Neural progenitor cell (in vitro differentiated cells): Measurements from ENCODE around the gene MOV10L1. TPM values are rescaled to one million over a fixed set of nuclear protein-coding genes. Genes with fewer than 3 reads are reported as not detected.

Source experiments
- DNase-seq: peaks from one replicate; pipeline ENCODE4 v3.0.0-alpha.2; 2016; ENCODE audit warnings: low spot score
- H2AFZ ChIP-seq: fragments of 200-600 bp; sonication (generic); replicated peaks from 2 replicates; pipeline ENCODE4 v1.6.1; 2016; ENCODE audit warnings: antibody characterized with exemption
- H3F3A ChIP-seq: fragments of 200-600 bp; sonication (generic); 2 replicates; pipeline ENCODE4 v1.6.1; 2016; ENCODE audit warnings: antibody characterized with exemption, low read depth
- H3K27ac ChIP-seq: fragments of 200-600 bp; sonication (generic); 2 replicates; pipeline ENCODE4 v1.5.1; 2016; ENCODE audit warnings: mild to moderate bottlenecking
- H3K27me3 ChIP-seq: fragments of 200-600 bp; sonication (generic); 2 replicates; pipeline ENCODE4 v1.6.1; 2016; ENCODE audit warnings: mild to moderate bottlenecking, moderate library complexity
- H3K36me3 ChIP-seq: fragments of 200-600 bp; sonication (generic); 2 replicates; pipeline ENCODE4 v1.5.1; 2016
- H3K4me1 ChIP-seq: fragments of 200-600 bp; sonication (generic); 2 replicates; pipeline ENCODE4 v1.6.1; 2016; ENCODE audit warnings: mixed run types
- H3K4me2 ChIP-seq: fragments of 200-600 bp; sonication (generic); 2 replicates; pipeline ENCODE4 v1.6.1; 2016
- H3K4me3 ChIP-seq: fragments of 200-600 bp; sonication (generic); 2 replicates; pipeline ENCODE4 v1.5.1; 2016
- H3K79me2 ChIP-seq: fragments of 200-600 bp; sonication (generic); 2 replicates; pipeline ENCODE4 v1.6.1; 2016; ENCODE audit warnings: low read depth
- H3K9ac ChIP-seq: fragments of 200-600 bp; sonication (generic); 2 replicates; pipeline ENCODE4 v1.6.1; 2016
- H3K9me3 ChIP-seq: fragments of 200-600 bp; sonication (generic); 2 replicates; pipeline ENCODE4 v1.5.1; 2016; ENCODE audit warnings: low read depth
- H4K20me1 ChIP-seq: fragments of 200-600 bp; sonication (generic); 2 replicates; pipeline ENCODE4 v1.6.1; 2016; ENCODE audit warnings: low read depth
- H3K27ac Mint-ChIP-seq: 3 replicates; pipeline ENCODE4 v1.8.0; 2021; ENCODE audit warnings: mixed read lengths
- H3K27me3 Mint-ChIP-seq: 2 replicates; pipeline ENCODE4 v1.8.0; 2022; ENCODE audit warnings: low read depth, mild to moderate bottlenecking, inconsistent platforms, moderate library complexity, mixed read lengths; ENCODE audit not compliant: insufficient read depth
- H3K36me3 Mint-ChIP-seq: 3 replicates; pipeline ENCODE4 v1.8.0; 2021; ENCODE audit warnings: mixed read lengths
- H3K4me1 Mint-ChIP-seq: 3 replicates; pipeline ENCODE4 v1.8.0; 2021; ENCODE audit warnings: mixed read lengths
- H3K4me3 Mint-ChIP-seq: 3 replicates; pipeline ENCODE4 v1.8.0; 2021; ENCODE audit warnings: mild to moderate bottlenecking, moderate library complexity, mixed read lengths
- H3K9me3 Mint-ChIP-seq: 3 replicates; pipeline ENCODE4 v1.8.0; 2020; ENCODE audit warnings: mixed read lengths
- EZH2 ChIP-seq: fragments of 200-600 bp; sonication (generic); IDR thresholded peaks from 2 replicates; pipeline ENCODE4 v1.6.1; 2017; ENCODE audit warnings: antibody characterized with exemption, mild to moderate bottlenecking, moderate library complexity
- EZH2phosphoT487 ChIP-seq: fragments of 200-600 bp; sonication (generic); IDR thresholded peaks from 2 replicates; pipeline ENCODE4 v1.6.1; 2017; ENCODE audit warnings: antibody characterized with exemption
- total RNA-seq: library from RNA; depleted of rRNA; stranded (reverse); fragments of >200 nt; gene quantifications from 2 replicates; pipeline ENCODE4 v1.2.3, GENCODE V29; 2015; ENCODE audit warnings: low replicate concordance
- TF ChIP-seq, protein P1 (sequence below): fragments of 200-600 bp; sonication (generic); IDR thresholded peaks from 2 replicates; pipeline ENCODE4 v1.5.1; 2017; ENCODE audit warnings: antibody characterized with exemption, mild to moderate bottlenecking

MOV10L1 gene
- total RNA-seq, 1 donor from 2014 or later = not detected

DNA sequence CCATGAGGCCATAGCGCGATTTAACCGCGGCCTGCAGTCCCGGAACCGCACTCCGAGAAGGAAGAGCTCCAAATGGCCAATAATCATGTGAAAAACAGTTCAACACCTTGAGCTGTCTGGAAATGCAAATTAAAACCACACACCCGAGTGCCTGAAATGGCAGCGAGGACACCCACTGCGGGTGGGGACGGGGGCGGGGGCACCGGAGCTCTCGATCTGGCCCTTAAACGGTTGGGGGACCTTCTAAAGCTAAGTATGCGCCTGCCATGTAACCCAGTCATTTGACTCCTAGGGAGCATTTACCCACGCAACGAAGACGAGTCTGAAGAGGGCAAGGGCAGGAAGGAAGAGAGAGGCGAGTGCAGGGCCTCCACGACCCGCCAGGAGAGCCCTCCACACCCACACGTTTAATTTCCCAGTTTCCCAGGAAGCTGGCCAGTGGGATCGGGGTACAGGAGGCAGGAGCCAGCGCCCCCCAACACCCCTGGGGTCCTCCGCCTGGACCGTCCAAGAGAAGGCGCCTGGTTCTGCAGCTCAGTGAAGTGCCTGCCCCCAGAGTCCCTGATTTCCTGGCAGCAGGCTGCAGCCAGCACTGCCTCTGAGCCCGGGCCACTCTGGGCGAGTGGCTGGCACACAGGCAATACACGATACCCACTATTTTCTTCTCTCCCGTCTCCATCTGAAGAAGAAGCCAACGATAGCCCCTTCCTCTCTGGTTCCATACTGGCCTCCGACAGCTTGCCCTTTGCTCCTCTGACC lies 33.4 kb upstream of the MOV10L1 start:
- Mint-ChIP-seq H3K9me3 (peaks cover 4% of the 10 kb centered on the region), H3K36me3 (no peaks in the 10 kb centered on the region), H3K27ac (no peak overlapping the region), H3K27me3 (peaks cover 9% of the 10 kb centered on the region), H3K4me1 (peaks cover 15% of the 10 kb centered on the region), H3K4me3 (no peak overlapping the region)
- Histone ChIP-seq H3K9ac (no peak overlapping the region), H3K9me3 (no peaks in the 10 kb centered on the region), H3K4me3 (no peak overlapping the region), H4K20me1 (no peaks in the 10 kb centered on the region), H2AFZ (no peak overlapping the region), H3K27me3 (peaks cover 41% of the 10 kb centered on the region), H3F3A (peaks cover 12% of the 10 kb centered on the region), H3K36me3 (no peaks in the 10 kb centered on the region), H3K4me1 (peaks cover 13% of the 10 kb centered on the region), H3K4me2 (no peak overlapping the region), H3K27ac (no peak overlapping the region), H3K79me2 (no peaks in the 10 kb centered on the region)
- no peak for DNase-seq
- TF ChIP-seq, protein P1, sequence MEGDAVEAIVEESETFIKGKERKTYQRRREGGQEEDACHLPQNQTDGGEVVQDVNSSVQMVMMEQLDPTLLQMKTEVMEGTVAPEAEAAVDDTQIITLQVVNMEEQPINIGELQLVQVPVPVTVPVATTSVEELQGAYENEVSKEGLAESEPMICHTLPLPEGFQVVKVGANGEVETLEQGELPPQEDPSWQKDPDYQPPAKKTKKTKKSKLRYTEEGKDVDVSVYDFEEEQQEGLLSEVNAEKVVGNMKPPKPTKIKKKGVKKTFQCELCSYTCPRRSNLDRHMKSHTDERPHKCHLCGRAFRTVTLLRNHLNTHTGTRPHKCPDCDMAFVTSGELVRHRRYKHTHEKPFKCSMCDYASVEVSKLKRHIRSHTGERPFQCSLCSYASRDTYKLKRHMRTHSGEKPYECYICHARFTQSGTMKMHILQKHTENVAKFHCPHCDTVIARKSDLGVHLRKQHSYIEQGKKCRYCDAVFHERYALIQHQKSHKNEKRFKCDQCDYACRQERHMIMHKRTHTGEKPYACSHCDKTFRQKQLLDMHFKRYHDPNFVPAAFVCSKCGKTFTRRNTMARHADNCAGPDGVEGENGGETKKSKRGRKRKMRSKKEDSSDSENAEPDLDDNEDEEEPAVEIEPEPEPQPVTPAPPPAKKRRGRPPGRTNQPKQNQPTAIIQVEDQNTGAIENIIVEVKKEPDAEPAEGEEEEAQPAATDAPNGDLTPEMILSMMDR = no peak
- TF ChIP-seq EZH2phosphoT487 (no peak), EZH2 (no peak)

DNA sequence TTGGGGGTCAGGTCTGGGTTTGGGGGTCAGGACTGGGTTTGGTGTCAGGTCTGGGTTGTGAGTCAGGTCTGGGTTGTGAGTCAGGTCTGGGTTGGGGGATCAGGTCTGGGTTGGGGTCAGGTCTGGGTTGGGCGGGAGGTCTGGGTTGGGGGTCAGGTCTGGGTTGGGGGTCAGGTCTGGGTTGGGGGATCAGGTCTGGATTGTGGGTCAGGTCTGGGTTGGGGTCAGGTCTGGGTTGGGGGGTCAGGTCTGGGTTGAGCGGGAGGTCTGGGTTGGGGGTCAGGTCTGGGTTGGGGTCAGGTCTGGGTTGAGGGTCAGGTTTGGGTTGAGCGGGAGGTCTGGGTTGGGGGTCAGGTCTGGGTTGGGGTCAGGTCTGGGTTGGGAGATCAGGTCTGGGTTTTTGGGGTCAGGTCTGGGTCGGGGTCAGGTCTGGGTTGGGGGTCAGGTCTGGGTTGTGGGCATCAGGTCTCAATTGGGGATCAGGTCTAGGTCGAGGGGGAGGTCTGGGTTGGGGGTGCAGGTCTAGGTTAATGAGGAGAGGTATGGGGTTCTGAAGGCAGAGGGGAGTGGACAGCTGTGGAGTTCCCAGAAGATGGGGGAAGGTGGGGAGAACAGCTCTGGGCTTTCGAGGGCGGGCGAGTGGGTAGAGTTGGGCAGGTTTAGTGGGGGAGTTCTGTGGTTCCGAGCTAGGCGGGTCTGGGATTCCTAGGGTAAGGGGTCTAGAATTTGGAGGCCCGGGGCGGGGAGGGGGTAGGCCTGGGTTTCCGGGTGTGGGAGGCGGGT lies 32.3 kb upstream of the MOV10L1 start:
- no peak for TF ChIP-seq EZH2
- TF ChIP-seq EZH2phosphoT487 = no peak
- TF ChIP-seq, protein P1 = no peak
- no peaks in the 10 kb centered on the region for H3K79me2 ChIP-seq
- H3K9me3 ChIP-seq = no peaks in the 10 kb centered on the region
- H2AFZ ChIP-seq = no peak overlapping the region
- no peak overlapping the region for H3K9ac ChIP-seq
- peaks cover 15% of the 10 kb centered on the region for H3K4me1 Mint-ChIP-seq
- peak overlapping the region; percentile 30 for H3K4me3 Mint-ChIP-seq
- H3K4me2 ChIP-seq = no peak overlapping the region
- H3K36me3 ChIP-seq = no peaks in the 10 kb centered on the region
- H3K27me3 Mint-ChIP-seq = peaks cover 9% of the 10 kb centered on the region
- no peaks in the 10 kb centered on the region for H3K36me3 Mint-ChIP-seq
- DNase-seq = no peak
- H4K20me1 ChIP-seq = no peaks in the 10 kb centered on the region
- H3K4me1 ChIP-seq = peaks cover 13% of the 10 kb centered on the region
- H3F3A ChIP-seq = peaks cover 12% of the 10 kb centered on the region
- H3K27ac Mint-ChIP-seq = no peak overlapping the region
- H3K9me3 Mint-ChIP-seq = peaks cover 4% of the 10 kb centered on the region
- no peak overlapping the region for H3K4me3 ChIP-seq
- H3K27me3 ChIP-seq = peaks cover 41% of the 10 kb centered on the region
- no peak overlapping the region for H3K27ac ChIP-seq

DNA sequence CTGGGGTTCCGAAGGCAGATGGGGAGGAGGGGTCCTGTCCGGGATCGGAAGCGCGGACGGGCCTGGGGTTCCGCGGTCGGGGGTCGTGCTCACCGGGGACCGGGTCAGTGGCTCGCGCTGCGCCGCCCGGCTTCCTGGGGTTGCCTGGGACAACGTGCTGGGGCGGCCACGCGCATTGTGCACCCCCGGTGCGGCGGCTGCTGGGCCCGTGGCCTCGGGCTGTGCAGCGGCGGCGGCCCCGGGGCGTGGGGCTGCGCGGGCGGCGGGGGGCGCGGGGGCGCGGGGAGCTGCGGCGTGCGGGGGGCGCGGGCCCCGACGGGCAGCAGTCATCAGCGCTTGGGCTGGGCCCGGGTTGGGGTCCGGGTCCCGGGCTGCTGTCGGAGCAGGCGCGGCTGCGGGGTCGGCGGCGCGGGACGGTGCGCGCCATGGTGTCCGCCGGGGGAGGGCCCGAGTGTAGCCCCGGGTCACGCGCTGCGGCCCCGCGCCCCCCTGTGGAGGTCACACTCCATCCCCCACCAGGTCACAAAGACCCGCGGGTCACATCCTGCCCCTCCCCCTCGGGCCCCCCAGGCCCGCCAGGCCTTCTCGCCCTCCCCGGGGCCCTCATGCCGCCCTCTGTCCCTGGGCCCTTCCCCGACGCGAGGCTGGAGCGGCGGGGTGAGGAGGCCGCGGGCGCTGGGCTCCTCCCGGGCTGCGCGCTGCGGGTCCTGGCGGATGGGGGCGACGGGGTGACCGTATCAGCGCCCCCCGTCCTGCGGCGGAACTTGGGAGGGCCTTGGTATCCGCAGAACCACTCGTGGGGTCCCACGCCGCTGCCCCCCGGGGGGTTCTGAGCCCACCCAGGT lies 31.5 kb upstream of the MOV10L1 start, which contains the start of gene TTLL8:
TTLL8 (minus strand) TSS at position 238 of the 845 bp plus-strand sequence.
- Mint-ChIP-seq H3K4me1 (peaks cover 15% of the 10 kb centered on the region), H3K9me3 (peaks cover 2% of the 10 kb centered on the region), H3K36me3 (no peaks in the 10 kb centered on the region), H3K27ac (no peak within 1 kb of the TSS), H3K4me3 (peak within 1 kb of the TSS; percentile 74), H3K27me3 (peaks cover 9% of the 10 kb centered on the region)
- Histone ChIP-seq H3K27me3 (peaks cover 41% of the 10 kb centered on the region), H3K9me3 (no peaks in the 10 kb centered on the region), H3K4me1 (peaks cover 13% of the 10 kb centered on the region), H3F3A (peaks cover 12% of the 10 kb centered on the region), H3K27ac (no peak within 1 kb of the TSS), H4K20me1 (no peaks in the 10 kb centered on the region), H3K9ac (no peak within 1 kb of the TSS), H2AFZ (peak within 1 kb of the TSS; percentile 85), H3K79me2 (no peaks in the 10 kb centered on the region), H3K36me3 (no peaks in the 10 kb centered on the region), H3K4me3 (peak within 1 kb of the TSS; percentile 54), H3K4me2 (peak within 1 kb of the TSS; percentile 84)
- TF ChIP-seq, protein P1 = no peak
- TF ChIP-seq EZH2 (peak; percentile 87), EZH2phosphoT487 (peak; percentile 62)
- DNase-seq = peak; percentile 43
